Myocyte (in vitro differentiated cells): ENCODE data around the gene COMMD6. TPM values are rescaled to one million over a fixed set of nuclear protein-coding genes. Genes with fewer than 3 reads are reported as not detected.
"Not testable (repeated sequence)": the region's sequence is repeated elsewhere in the genome, so short reads cannot be mapped to it uniquely, and the experiment has no call there.

Experiments used
- DNase-seq: peaks from one replicate; pipeline ENCODE4 v3.0.0-alpha.2; 2012; ENCODE audit warnings: low read depth
- polyA plus RNA-seq: library from polyadenylated mRNA; unstranded; fragments of >200 nt; gene quantifications from one replicate; pipeline ENCODE4 v1.2.1, GENCODE V29; 2012; ENCODE audit warnings: missing spikeins
- total RNA-seq: library from RNA; depleted of rRNA; stranded (reverse); fragments of >200 nt; gene quantifications from 2 replicates; pipeline ENCODE4 v1.2.3, GENCODE V29; 2014

The COMMD6 gene
- total RNA-seq, result 45.2 and 52.8 TPM in 2 replicates
- polyA plus RNA-seq, result 303 TPM

DNA sequence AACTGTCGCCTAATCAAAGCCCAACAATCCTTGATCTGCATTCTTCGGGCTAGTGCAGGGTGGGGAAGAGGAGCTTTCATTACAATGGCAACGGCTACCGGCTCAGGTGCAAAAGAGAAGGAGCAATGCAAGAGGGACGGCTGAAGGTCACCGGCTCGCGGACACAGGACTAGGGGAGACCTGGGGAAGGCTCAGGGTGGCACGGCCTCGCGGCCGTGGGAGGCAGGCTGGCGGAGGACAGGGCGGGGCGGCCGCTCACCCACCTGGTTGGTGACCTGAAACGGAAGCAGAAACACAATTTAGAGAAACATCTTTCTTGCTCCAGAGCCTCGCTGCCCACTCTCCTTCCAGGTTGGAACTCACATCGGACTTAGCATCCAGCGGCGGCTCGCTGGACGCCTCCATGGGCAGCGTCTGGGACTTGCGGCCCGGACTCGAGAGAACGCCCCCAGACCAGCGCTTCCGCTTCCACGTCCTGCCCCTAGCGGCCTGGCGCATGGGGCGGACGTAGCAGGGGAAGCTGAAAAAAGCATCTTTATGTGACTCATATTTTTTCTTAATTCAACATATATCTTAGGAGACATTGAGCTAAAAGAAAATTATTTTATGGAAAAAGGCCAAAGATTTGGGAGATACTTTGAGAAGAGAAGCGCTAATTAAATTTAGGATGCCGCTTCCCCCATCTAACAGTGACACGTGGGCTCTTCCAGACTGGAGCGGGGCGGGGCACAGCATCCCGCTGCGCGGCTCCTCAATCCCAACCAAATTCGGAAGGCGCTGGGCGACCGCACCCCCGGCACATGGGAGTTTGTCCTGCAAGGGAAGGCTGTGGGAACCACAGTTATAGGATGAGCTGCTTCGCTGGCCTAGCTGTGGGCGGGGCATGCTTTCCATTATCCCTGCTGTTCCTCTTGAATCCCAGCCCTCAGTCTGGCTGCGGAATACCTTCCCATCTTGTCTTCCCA lies at the start of gene COMMD6:
Gene COMMD6, minus strand, starts transcription at position 441 of the 965 bp plus-strand sequence. Its CDS starts 36 bp downstream, at position 405.
- DNase-seq, result peak; percentile 92

DNA sequence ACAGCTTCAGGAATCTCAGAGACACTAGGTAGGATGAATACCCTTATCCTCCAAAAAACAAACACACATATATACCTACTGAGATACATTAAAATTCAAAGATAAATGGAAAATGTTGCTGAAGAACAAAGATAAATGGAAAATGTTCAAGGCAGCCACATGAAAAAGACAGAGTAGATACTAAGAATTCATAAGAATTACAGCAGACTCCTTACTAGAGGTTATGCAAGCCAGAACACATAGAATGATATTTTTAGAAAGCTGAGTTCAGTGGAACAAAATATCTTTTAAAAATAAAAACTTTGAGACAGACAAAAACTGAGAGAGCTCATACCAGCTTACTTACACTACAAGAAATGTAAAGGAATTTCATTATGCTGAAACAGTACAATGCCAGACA lies 47.5 kb upstream of the COMMD6 start:
- no peak for DNase-seq

DNA sequence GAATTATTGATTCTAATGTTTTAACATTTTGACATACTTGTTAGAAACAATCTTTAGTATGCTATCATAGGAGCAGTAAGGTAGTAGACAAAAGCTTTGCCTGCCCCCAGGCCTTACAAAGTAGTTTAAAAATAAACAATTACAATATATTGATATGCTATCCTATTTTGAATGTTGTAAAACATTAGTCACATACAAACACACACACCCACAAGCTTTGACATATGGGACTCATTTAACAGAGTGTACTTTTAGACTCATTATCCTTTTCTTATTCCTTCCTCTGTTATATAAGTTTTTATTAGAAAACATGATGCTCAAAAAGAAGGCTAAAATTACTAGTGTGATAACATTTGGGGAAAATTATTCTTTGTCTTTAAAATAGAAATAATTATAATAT lies 45.5 kb upstream of the COMMD6 start:
- DNase-seq, result no peak

DNA sequence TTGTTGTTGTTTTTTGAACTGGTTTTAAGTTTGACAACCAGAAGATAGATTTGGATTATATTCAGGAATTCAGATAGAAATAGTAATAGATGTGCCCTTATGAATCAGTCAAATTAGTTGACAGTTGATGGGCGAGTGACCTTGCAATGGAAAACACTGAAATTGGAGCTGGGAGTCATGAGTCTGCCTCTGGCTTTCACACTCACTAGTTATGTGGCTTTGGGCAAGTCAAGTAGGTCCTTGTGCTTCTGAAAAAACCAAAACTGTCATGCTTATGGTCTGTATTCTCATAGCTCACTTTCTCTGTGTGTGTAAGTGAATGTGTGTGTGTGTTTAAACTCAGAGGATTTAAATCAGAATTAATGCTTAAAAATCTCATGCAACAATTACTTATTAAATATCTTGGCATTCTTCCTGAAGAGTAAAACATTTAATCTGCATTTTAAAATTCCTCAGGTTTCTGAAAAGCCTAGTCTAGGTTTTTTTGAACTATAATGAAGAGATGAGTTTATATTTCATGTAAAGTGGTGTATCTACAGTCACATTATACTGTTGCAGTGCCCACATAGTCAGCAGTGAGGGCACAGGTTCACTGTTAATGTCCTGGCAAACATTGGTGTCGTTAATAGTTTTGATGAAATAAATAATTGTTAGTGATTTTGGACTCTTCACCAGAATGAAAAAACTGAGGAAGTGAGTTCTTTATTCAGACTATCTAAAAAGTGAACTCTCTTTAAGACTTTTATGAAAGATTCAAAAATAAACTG lies 44.4 kb upstream of the COMMD6 start:
- DNase-seq, result peak; percentile 49

DNA sequence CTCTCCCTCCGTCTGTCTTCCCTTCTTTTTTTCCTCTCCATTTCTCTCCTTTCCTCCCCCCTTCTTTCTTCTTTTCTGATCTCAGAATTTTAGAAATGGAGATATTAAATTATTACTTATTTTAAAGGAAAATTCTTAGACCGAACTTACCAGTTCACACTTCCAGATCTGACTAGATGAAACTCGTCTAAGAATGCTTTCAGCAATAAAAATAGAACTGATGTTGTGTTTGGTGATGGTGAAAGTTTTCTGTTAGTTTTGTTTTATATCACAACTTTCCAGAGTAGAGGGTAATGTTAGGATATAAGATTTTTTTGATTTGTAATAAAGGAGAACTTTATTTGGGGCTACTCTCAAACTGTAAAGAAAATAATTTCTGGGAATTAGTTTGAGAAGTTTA lies 41.9 kb upstream of the COMMD6 start:
- no peak for DNase-seq

DNA sequence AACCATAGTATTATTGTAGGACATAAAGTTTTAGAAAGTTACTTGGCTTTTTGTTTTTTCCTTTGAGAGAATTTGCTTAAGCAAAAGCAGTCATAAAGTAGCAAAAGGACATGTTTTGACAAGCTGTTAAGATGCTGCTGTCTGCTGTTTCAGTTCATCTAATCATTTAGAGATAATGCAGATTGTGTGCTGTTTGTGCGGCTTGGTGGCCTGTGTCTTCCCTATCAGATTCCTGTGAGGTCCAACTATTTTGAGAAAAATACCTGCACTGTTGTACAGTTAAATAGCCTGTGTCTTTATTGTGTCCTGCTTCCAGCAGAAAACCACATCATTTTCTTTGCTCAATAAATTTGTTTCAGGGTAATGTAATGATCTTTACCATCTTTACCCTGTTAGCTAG lies 31.9 kb upstream of the COMMD6 start:
- DNase-seq, result no peak

DNA sequence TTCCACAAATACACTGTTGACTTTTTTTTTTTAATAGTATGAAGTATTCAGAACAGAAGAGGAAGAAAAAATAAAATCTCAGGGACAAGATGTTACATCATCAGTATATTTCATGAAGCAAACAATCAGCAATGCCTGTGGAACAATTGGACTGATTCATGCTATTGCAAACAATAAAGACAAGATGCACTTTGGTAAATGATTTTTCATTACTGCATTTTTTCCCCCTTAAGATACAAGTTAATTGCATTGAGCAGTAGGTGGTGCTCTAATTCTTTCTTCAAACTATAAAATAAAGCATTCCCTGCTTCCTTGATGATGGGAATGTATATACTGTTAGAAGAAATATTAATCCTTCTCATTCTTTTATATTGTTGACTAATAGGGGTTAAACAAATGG lies 29.0 kb upstream of the COMMD6 start:
- DNase-seq, result peak; percentile 33

DNA sequence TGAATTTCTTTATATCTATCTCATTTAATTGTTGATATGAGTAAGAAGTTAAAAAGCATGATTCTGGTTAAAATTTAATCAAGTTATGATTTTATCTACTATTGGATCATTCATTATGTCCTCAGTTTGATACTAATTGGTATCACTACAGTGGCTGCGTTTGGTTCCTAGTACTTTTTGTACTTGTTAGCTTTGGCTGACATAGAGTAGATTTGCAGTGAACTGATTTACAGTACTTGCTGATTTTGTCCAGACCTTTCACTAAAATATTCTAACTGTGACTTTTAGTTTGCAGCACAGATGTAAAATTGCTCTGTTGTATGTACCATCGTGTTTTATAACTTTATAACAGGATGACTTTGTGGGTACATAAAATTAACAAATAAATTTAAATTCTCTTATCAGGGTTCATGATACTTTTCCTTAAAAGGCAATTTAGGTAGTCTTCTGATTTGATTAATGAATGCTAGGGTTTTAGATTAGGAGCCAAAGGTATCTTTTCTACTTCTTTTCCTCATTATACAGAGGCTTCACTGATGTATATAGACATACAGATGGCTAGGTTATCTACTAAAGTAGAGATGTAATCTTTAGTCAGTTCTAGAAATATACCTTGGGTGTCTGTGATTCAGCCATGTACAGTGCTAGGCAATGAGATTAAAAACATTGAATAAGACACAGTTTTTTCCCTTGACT lies 20.7 kb upstream of the COMMD6 start:
- DNase-seq, result no peak

DNA sequence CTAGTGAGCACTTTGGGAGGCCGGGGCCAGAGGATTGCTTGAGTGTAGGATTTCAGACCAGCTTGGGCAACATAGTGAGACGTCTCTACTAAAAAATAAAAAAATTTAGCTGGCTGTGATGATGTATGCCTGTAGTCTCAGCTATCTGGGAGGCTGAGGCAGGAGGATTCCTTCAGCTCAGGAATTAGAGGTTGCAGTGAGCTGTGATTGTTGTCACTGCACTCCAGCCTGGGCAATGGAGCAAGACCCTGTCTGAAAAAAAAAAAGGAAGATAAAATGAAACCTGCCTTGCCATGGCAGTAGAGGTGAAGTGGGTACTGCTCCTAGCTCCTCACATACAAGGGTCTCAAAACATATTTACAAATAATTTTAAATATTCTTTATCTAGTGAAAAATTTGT lies 19.3 kb upstream of the COMMD6 start:
- no peak for DNase-seq

DNA sequence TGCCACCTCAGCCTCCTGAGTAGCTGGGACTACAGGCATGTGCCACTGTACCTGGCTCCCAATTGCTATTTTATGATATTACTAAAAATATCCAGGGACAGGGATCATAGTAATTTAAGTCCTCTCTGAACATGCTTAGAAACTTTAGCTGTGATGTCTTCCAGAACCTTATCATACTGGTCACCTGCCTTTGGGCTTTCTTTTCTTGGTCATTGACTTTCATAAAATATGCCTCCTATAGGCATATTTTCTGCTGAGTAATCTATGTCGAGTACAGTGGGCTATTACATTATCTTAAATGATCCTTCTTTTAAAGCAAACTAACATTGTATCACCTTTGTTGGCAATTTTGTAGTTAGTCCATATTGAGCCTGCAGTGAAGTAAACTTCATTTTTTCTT lies 18.2 kb upstream of the COMMD6 start:
- no peak for DNase-seq

DNA sequence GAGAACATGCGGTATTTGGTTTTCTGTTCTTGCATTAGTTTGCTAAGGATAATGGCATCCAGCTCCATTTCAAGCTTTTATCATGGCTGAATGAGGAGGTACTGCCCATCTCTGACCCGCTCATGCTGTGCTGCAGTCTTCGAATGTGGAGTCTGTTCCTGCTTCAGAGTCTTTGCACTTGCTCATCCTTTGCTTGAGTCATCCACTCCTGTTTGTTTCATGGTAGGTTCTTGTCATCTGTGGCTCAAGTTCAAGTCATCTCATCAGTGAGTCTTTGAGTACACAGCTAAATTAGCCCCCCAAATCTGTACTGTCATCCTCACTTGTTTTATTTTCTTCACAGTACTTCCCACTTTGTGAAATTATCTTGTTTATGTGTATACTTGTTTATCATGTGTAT lies 17.3 kb upstream of the COMMD6 start:
- DNase-seq, result no peak

DNA sequence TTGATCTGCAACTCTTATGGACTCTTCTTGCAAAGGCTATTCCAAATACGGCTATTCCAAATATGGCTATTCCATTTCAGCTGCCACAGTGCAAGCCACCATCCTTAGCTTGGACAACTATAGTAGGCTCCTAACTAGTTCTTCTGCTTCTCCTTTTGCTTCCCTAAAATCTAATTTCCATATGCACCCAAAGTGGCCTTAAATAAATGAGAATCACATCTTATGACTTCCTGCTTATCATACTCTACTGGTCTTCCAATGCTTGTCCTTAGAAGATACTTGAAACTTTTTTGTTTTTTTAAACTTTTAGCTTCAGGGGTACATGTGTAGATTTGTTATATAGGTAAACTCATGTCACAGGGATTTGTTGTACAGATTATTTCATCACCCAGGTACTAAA lies 16.8 kb upstream of the COMMD6 start:
- DNase-seq, result no peak

DNA sequence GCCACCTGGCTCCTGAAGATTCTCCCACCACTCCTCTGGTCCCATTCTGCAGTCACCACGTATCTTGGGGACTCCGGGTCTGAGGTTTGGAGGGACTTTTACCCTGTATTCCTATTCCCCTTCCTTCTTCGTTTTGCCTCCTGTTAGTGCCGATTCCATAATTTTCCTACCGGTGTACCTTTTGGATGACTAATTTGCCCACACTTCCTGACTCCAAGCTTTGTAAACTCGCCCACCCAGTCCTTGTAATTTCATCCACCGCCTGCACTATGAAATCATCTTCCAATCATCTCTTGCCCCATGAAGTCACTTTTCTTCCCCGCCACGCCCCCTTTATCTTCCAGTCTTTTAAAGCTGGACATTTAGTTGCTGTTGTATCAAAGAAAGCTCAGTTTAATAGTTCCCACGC lies 12.5 kb upstream of the COMMD6 start:
- peak; percentile 58 for DNase-seq

DNA sequence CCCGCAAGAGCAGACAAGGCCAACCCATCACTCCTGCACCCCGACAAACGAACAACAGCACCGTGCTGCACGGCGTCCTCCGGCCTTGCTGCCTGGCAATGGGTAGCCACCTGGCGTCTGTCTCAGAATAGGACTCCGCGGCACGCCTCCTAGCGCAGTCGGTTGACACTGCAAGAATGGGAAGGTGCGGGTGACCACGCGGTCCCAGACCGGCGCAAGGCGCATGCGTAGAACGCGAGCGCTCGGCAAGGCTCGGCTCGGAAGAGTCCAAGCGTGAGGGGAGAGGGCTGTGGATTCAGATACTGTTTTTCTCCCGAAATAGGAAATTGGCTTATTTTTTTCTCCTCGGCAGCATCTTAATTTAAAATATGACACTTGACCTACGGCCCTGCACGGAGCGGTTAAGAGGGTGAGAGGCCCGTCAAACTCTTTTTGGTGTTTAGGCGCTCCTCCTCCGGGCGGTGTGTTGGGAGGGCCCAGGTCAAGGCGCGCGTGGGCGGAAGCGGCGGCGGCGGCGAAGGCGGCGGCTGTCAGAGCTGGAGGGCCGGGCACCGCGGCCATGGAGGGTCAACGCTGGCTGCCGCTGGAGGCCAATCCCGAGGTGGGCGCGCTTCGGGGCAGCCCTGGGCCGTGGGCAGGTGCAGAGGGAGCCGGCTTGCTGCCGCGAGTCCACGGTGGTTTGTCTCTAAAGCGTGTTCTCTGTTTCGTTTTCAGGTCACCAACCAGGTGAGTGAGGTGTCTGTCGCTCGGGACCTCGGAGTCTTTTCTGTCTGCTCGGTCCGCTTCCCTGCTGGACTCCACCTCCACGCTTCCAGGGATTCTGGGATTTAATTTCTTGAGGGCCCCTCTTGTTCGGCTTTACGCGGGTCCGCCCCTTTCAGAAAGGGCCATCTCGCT lies 11.9 kb upstream of the COMMD6 start, which contains the start of gene UCHL3:
Gene UCHL3, plus strand, starts transcription at position 530 of the 897 bp plus-strand sequence. Its CDS starts 30 bp downstream, at position 560.
- peak; percentile 97 for DNase-seq

DNA sequence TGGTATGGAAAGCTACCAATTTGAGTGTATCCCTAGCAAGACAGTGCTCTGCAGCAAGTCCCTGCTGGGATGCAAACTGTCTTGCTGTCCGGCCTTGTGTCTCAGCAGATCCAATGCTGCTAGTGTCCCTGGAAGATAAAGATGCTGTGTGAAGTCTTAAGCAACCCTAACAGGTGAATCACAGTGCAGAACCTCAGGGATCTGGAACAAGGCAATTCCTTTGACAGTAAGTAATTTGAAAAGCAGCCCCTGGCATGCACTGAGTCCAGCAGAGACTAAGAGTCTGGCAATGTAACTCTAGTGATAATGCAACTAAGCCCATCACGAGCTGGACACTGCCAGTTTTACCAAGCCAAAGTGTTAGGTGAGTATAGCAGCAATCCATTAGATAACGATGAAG lies 10.3 kb upstream of the COMMD6 start:
- no peak for DNase-seq

DNA sequence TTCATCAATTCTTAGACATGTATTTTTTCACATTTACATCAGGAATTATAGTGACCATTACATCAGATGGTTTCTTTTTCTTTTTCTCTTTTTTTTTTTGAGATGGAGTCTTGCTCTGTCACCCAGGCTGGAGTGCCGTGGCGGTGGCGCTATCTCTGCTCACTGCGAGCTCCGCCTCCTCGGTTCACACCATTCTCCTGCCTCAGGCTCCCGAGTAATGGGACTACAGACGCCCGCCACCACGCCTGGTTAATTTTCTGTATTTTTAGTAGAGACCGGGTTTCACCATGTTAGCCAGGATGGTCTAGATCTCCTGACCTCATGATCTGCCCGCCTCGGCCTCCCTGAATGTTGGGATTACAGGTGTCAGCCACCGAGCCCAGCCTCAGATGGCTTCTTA lies 7.7 kb upstream of the COMMD6 start:
- not testable (repeated sequence) for DNase-seq

DNA sequence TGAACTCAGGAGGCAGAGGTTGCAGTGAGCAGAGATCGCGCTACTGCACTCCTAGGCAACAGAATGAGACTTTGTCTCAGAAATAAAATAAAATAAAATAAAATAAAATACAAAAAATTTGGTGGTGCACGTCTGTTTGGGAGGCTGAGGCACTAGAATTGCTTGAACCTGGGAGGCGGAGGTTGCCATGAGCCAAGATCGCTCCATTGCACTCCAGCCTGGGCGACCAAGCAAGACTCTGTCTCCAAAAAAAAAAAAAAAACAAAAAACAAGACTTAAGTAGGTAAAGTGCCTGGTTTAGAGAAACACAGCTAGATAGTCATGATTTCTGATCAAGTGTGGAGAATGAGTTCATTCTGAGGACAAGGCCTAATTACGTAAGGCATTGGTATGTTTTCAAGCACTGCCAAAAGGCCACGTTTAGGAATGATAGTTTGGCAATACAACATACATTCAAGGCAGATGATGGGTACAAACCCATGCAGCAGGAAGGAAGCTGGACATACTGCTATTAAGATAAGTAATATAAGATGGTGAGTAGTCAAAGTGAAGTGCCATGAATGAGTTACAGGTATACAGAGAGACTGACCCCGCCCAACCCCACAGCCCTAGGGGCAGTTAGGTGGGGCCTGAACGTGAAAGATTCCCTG lies 7.2 kb upstream of the COMMD6 start:
- DNase-seq, result no peak

DNA sequence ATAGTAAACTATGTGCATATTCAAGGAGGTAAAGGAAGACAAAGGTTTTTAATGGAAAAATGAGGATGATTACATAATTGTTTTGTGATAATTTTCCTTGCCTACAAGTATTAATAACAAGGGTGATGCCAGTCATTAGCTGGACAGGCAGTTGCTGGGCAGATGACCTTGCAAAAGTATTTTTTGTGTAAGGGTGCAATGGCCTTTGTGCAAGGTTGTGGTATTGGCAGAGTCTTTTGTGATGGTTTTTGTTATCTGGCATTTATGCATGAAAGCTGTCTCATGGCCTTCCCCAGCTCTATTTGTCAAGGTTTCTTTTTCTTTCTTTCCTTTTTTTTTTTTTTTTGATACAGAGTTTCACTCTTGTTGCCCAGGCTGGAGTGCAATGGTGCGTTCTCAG lies 4.3 kb upstream of the COMMD6 start:
- DNase-seq, result no peak

DNA sequence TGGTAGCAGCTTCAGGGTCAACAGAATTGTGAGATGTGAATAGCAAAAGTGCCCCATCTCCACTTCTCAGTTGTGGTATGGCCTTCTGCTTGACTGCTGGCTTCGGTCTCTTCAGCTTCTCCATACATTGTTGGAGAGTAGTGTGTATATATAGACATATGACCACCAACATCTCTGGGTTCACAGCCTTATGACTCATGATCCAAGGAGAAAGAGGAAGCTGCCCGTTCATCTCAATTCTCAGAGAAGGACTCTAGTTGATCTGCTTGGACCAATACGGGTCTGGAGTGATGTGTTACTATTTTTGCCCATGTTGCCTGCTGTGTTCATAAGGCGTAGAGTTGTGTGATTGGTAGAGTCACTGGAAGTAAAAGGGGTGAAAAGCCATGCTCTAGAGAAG lies 3.6 kb upstream of the COMMD6 start:
- DNase-seq, result no peak

DNA sequence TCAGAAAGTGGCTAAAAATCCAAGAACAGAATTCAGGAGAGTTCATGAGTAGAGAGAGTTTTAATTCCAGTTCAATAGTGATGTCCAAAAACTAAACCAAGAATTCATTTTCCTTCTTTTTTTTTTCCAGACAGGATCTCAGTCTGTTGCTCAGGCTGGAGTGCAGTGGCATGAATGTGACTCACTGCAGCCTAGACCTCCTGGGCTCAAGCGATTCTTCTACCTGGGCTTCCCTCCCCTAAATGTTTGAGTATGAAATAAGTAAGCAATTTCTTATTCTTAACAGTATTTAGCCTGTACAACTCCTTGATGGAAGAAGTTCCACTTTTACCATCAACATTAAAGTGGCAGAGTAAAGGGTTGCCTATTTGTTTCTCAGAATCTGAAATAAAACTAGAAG lies 3.8 kb downstream of the COMMD6 start:
- DNase-seq, result no peak
